MCF 10A (cell line): Measurements from ENCODE around the gene TMEM53. TPM values are rescaled to one million over a fixed set of nuclear protein-coding genes. Genes with fewer than 3 reads are reported as not detected.

Experiments
- BruUV-seq: library from RNA; stranded (reverse); fragments of 400-500 nt; replicated peaks from 2 replicates; lab custom pipeline; 2021; lab: Mats Ljungman, UMichigan
- CTCF ChIA-PET: fragments of 300-600 bp; sonication (Branson Sonifier 250); formaldehyde crosslinking; extraction: SDS; loops from one replicate; lab custom pipeline; 2021; ENCODE audit warnings: antibody characterized with exemption, inconsistent platforms; lab: Yijun Ruan, JAX
- POLR2A ChIA-PET: fragments of 300-600, 350-650 bp; sonication (Branson Sonifier 250); formaldehyde crosslinking; extraction: SDS; loops from one replicate; lab custom pipeline; 2020; ENCODE audit warnings: antibody characterized with exemption, inconsistent platforms; lab: Yijun Ruan, JAX
- DNase-seq: peaks from one replicate; pipeline ENCODE4 v3.0.0-alpha.2; 2018; ENCODE audit not compliant: unreplicated experiment
- H3K27ac Mint-ChIP-seq: one replicate; pipeline ENCODE4 v1.8.0; 2022; ENCODE audit warnings: mild to moderate bottlenecking, low read depth, mixed read lengths; ENCODE audit not compliant: unreplicated experiment
- H3K27me3 Mint-ChIP-seq: one replicate; pipeline ENCODE4 v1.8.0; 2022; ENCODE audit warnings: mixed read lengths; ENCODE audit not compliant: insufficient read depth, unreplicated experiment
- H3K36me3 Mint-ChIP-seq: one replicate; pipeline ENCODE4 v1.8.0; 2022; ENCODE audit warnings: mild to moderate bottlenecking, moderate library complexity, mixed read lengths; ENCODE audit not compliant: insufficient read depth, unreplicated experiment
- H3K4me1 Mint-ChIP-seq: one replicate; pipeline ENCODE4 v1.8.0; 2022; ENCODE audit warnings: mixed read lengths; ENCODE audit not compliant: insufficient read depth, unreplicated experiment
- H3K4me3 Mint-ChIP-seq: one replicate; pipeline ENCODE4 v1.8.0; 2022; ENCODE audit warnings: mild to moderate bottlenecking, moderate library complexity, mixed read lengths; ENCODE audit not compliant: unreplicated experiment
- H3K9me3 Mint-ChIP-seq: one replicate; pipeline ENCODE4 v1.8.0; 2022; ENCODE audit warnings: mixed read lengths; ENCODE audit not compliant: unreplicated experiment
- intact Hi-C: fragments of 100-400 bp; cut with micrococcal nuclease; formaldehyde crosslinking; loops from 2 replicates; pipeline ENCODE4 v1.14.1; 2022
- total RNA-seq: library from RNA; stranded (reverse); gene quantifications from 2 replicates; pipeline ENCODE4 v1.2.3, GENCODE V29; 2022
- TF ChIP-seq, protein P1 (sequence below): fragments of 200-600 bp; IDR thresholded peaks from one replicate; pipeline ENCODE4 v1.8.0; 2022; ENCODE audit warnings: antibody characterized with exemption, mild to moderate bottlenecking; ENCODE audit not compliant: unreplicated experiment

Gene TMEM53
- total RNA-seq, 1 experiment from 2014 or later, result 2.2 TPM

DNA sequence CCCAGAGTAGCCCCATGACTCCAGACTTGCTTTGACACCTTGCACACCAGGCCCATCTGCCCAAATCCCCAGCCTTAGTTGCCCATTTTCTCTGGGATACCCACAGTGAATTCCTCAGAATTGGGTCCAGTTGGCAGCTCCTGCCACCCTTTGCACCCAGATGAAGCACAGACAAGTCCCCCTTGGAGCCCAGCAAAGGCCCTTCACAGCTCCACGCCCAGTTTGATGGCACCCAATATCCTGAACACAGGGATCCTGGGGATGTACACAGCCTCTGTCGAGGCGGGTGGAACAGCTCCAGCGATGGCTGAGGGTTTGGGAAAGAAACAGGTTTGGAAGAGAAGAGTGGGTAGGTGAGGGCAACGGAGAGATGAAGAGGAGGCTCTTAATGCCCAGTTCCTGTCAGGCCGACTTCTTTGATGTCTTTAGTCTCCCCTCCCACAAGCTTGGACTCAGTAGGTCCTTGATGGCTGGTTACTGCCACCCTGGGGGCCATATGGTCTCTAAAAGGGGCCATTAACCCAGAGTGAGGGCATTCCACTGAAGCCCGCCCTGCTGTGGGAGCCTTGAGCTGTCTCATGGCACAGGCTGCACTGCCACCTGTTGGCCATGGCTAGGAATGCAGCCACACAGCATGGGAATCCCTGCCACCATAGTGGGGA, 21.7 kb downstream of the TMEM53 start:
- ChIA-PET CTCF (interaction anchor here (0.5 to 4.4 kb wide), 65 partner anchors 11 to 1238 kb away, joined by 3 to 70 read pairs (median 4); partner anchors contain the start of genes ARMH1 and TMEM53), POLR2A (interaction anchor here (0.8 to 3.0 kb wide), 11 partner anchors 11 to 435 kb away, joined by 3 to 15 read pairs (median 4); partner anchors contain the start of gene RPS8)
- peak; percentile 74 for DNase-seq
- Mint-ChIP-seq H3K36me3 (peaks cover 20% of the 10 kb centered on the region), H3K4me3 (no peak overlapping the region), H3K27me3 (no peaks in the 10 kb centered on the region), H3K4me1 (no peaks in the 10 kb centered on the region), H3K9me3 (no peaks in the 10 kb centered on the region), H3K27ac (peak overlapping the region; percentile 43)
- TF ChIP-seq, protein P1, sequence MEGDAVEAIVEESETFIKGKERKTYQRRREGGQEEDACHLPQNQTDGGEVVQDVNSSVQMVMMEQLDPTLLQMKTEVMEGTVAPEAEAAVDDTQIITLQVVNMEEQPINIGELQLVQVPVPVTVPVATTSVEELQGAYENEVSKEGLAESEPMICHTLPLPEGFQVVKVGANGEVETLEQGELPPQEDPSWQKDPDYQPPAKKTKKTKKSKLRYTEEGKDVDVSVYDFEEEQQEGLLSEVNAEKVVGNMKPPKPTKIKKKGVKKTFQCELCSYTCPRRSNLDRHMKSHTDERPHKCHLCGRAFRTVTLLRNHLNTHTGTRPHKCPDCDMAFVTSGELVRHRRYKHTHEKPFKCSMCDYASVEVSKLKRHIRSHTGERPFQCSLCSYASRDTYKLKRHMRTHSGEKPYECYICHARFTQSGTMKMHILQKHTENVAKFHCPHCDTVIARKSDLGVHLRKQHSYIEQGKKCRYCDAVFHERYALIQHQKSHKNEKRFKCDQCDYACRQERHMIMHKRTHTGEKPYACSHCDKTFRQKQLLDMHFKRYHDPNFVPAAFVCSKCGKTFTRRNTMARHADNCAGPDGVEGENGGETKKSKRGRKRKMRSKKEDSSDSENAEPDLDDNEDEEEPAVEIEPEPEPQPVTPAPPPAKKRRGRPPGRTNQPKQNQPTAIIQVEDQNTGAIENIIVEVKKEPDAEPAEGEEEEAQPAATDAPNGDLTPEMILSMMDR, result peak; percentile 97
- intact Hi-C loops, result loop anchor here (1.0 kb wide), 3 partner anchors 43 to 435 kb away; no protein-coding TSS in a partner anchor
- BruUV-seq, result no TSS peak

DNA sequence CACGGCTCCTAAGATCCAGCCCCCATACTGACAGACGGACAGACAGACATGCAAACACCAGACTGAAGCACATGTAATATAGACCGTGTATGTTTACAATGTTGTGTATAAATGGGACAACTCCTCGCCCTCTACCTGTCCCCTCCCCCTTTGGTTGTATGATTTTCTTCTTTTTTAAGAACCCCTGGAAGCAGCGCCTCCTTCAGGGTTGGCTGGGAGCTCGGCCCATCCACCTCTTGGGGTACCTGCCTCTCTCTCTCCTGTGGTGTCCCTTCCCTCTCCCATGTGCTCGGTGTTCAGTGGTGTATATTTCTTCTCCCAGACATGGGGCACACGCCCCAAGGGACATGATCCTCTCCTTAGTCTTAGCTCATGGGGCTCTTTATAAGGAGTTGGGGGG, 23.2 kb downstream of the TMEM53 start:
- Mint-ChIP-seq H3K27ac (no peak overlapping the region), H3K4me1 (no peaks in the 10 kb centered on the region), H3K9me3 (no peaks in the 10 kb centered on the region), H3K4me3 (no peak overlapping the region), H3K36me3 (peaks cover 26% of the 10 kb centered on the region), H3K27me3 (no peaks in the 10 kb centered on the region)
- TF ChIP-seq, protein P1, result no peak
- TSS peak; percentile 65 for BruUV-seq
- ChIA-PET POLR2A (interaction anchor here (1.3 to 3.0 kb wide), 3 partner anchors 10 to 438 kb away, joined by 4 to 11 read pairs (median 4); partner anchors contain the start of gene DMAP1), CTCF (interaction anchor here (1.3 to 4.4 kb wide), 8 partner anchors 10 to 646 kb away, joined by 3 to 70 read pairs (median 31); partner anchors contain the start of genes ARMH1 and TMEM53)
- DNase-seq, result no peak
- intact Hi-C loops, result no loop called here

DNA sequence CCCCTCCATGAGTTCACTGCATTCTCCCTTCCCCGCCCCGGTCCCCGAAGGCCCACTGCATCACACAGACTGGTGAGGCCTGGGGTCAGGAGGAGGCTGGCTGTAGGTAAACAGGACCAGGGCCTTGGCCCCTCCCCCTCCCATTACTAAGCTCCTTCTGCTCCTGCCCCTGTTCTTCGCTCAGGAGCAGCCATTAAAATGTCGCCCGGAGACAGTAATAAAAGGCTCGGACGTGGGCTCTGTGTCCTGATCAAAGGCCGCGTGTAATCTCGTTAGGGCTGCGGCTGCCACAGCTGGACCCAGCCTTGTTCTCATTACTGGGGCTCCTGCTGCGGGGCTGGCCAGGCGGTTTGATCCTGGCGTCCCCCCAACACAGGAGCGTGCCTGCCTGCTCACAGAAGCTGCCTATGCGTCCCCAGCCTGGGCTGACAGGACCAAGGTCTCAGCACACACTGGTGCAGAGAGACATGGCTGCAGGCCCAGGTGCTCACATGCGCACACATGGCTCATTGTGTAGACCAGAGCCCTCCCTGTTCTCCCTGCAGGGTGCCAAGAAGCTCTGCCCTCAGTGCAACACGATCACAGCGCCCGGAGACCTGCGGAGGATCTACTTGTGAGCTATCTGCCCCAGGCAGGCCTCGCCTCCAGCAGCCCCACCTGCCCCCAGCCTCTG, 24.0 kb downstream of the TMEM53 start:
- no peak for DNase-seq
- Mint-ChIP-seq H3K4me3 (no peak overlapping the region), H3K27ac (no peak overlapping the region), H3K9me3 (no peaks in the 10 kb centered on the region), H3K36me3 (peaks cover 33% of the 10 kb centered on the region), H3K27me3 (no peaks in the 10 kb centered on the region), H3K4me1 (no peaks in the 10 kb centered on the region)
- TF ChIP-seq, protein P1, result no peak
- POLR2A ChIA-PET, result interaction anchor here (1.4 kb wide), 1 partner anchor 437 kb away, joined by 4 read pairs; the partner anchor contains the start of gene DMAP1
- BruUV-seq, result no TSS peak
- intact Hi-C loops, result no loop called here
- CTCF ChIA-PET, result interaction anchor here (0.5 to 4.4 kb wide), 8 partner anchors 9 to 645 kb away, joined by 3 to 70 read pairs (median 25); partner anchors contain the start of genes ARMH1 and TMEM53

DNA sequence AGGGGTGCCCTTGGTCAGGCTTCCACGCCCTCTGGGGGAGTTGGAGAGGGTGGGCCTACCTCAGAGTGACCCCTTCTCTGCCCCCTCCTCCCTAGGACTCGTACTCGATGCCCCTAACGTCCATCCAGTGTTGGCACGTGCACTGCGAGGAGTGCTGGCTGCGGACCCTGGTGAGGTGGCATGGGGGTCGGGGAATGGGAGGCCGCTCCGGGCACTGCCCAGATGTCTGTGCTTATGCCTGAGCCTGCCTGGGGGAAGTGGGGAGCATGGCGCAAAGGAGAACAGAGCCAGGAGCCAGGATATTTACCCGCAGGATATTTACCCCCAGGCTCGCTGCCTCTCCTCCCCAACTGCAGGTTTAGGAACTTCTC, 24.5 kb downstream of the TMEM53 start:
- ChIA-PET CTCF (interaction anchor here (1.2 to 4.4 kb wide), 3 partner anchors 9 to 614 kb away, joined by 3 to 70 read pairs (median 63); no protein-coding TSS in a partner anchor), POLR2A (no interaction called here)
- TF ChIP-seq, protein P1, result no peak
- Mint-ChIP-seq H3K27me3 (no peaks in the 10 kb centered on the region), H3K27ac (no peak overlapping the region), H3K9me3 (no peaks in the 10 kb centered on the region), H3K36me3 (peaks cover 37% of the 10 kb centered on the region), H3K4me3 (no peak overlapping the region), H3K4me1 (no peaks in the 10 kb centered on the region)
- DNase-seq, result no peak
- intact Hi-C loops, result no loop called here
- BruUV-seq, result no TSS peak
